ENCODE results near the gene ENTHD1.
A peak's percentile ranks its signal among the peaks of the same experiment; 100 is the strongest.

ENTHD1 gene

GRCh38 chr22:39748877-39749276, 144.7 kb downstream of the ENTHD1 start:
- no peak for TF ChIP-seq CTCF (IDR thresholded peaks at IDR 0.05; ENCODE audit: borderline replicate concordance, extremely low read depth, low read length, poor library complexity, severe bottlenecking)
- TF ChIP-seq EZH2 (IDR thresholded peaks at IDR 0.05; ENCODE audit: borderline replicate concordance, low read depth, low read length, severe bottlenecking), result no peak
- Histone ChIP-seq H3K9me3 (ENCODE audit: insufficient read depth, low read length, severe bottlenecking) (no peaks in the 10 kb centered on the region), H4K20me1 (ENCODE audit: insufficient read depth, low read length) (no peaks in the 10 kb centered on the region), H3K79me2 (ENCODE audit: insufficient read depth, low read length) (no peaks in the 10 kb centered on the region), H3K4me2 (ENCODE audit: insufficient read depth, low read length) (no peak overlapping the region), H3K4me1 (ENCODE audit: insufficient read depth, low read length) (peaks cover 10% of the 10 kb centered on the region), H3K27me3 (ENCODE audit: insufficient read depth, low read length, poor library complexity) (no peaks in the 10 kb centered on the region), H3K9ac (ENCODE audit: low read depth, low read length) (no peak overlapping the region), H3K36me3 (ENCODE audit: insufficient read depth, low read length) (no peaks in the 10 kb centered on the region), H3K4me3 (ENCODE audit: low read depth in 1 of 2, low read length in 2 of 2) (no peak overlapping the region), H3K27ac (ENCODE audit: low read length) (no peak overlapping the region), H2AFZ (ENCODE audit: low read depth, low read length) (no peak overlapping the region)
- DNase-seq (no peak), ATAC-seq (ENCODE audit: insufficient read depth, low read depth) (no peak)

- Histone ChIP-seq H3K27ac (ENCODE audit: low read length) (no peak overlapping the region), H2AFZ (ENCODE audit: low read depth, low read length) (no peak overlapping the region), H3K4me3 (ENCODE audit: low read depth in 1 of 2, low read length in 2 of 2) (no peak overlapping the region), H3K36me3 (ENCODE audit: insufficient read depth, low read length) (no peaks in the 10 kb centered on the region), H3K9me3 (ENCODE audit: insufficient read depth, low read length, severe bottlenecking) (no peaks in the 10 kb centered on the region), H3K79me2 (ENCODE audit: insufficient read depth, low read length) (no peaks in the 10 kb centered on the region), H3K9ac (ENCODE audit: low read depth, low read length) (no peak overlapping the region), H3K4me1 (ENCODE audit: insufficient read depth, low read length) (peaks cover 16% of the 10 kb centered on the region), H4K20me1 (ENCODE audit: insufficient read depth, low read length) (no peaks in the 10 kb centered on the region), H3K27me3 (ENCODE audit: insufficient read depth, low read length, poor library complexity) (no peaks in the 10 kb centered on the region), H3K4me2 (ENCODE audit: insufficient read depth, low read length) (no peak overlapping the region)
- ATAC-seq (ENCODE audit: insufficient read depth, low read depth), result peak; percentile 81
- DNase-seq, result peak; percentile 49
- TF ChIP-seq CTCF (IDR thresholded peaks at IDR 0.05; ENCODE audit: borderline replicate concordance, extremely low read depth, low read length, poor library complexity, severe bottlenecking), result peak; percentile 26
- no peak for TF ChIP-seq EZH2 (IDR thresholded peaks at IDR 0.05; ENCODE audit: borderline replicate concordance, low read depth, low read length, severe bottlenecking)
Observed at GRCh38 chr22:39746600-39747262, 146.8 kb downstream of the ENTHD1 start.

GRCh38 chr22:39745789-39746188, 147.8 kb downstream of the ENTHD1 start:
- H3K4me3 ChIP-seq (ENCODE audit: low read depth in 1 of 2, low read length in 2 of 2), result no peak overlapping the region
- H3K9ac ChIP-seq (ENCODE audit: low read depth, low read length), result no peak overlapping the region
- H3K27ac ChIP-seq (ENCODE audit: low read length), result no peak overlapping the region
- H4K20me1 ChIP-seq (ENCODE audit: insufficient read depth, low read length), result no peaks in the 10 kb centered on the region
- H3K4me2 ChIP-seq (ENCODE audit: insufficient read depth, low read length), result no peak overlapping the region
- no peak for DNase-seq
- no peaks in the 10 kb centered on the region for H3K9me3 ChIP-seq (ENCODE audit: insufficient read depth, low read length, severe bottlenecking)
- H3K79me2 ChIP-seq (ENCODE audit: insufficient read depth, low read length), result no peaks in the 10 kb centered on the region
- no peak overlapping the region for H2AFZ ChIP-seq (ENCODE audit: low read depth, low read length)
- H3K4me1 ChIP-seq (ENCODE audit: insufficient read depth, low read length), result peaks cover 16% of the 10 kb centered on the region
- no peak for TF ChIP-seq CTCF (IDR thresholded peaks at IDR 0.05; ENCODE audit: borderline replicate concordance, extremely low read depth, low read length, poor library complexity, severe bottlenecking)
- TF ChIP-seq EZH2 (IDR thresholded peaks at IDR 0.05; ENCODE audit: borderline replicate concordance, low read depth, low read length, severe bottlenecking), result no peak
- H3K36me3 ChIP-seq (ENCODE audit: insufficient read depth, low read length), result no peaks in the 10 kb centered on the region
- ATAC-seq (ENCODE audit: insufficient read depth, low read depth), result no peak
- H3K27me3 ChIP-seq (ENCODE audit: insufficient read depth, low read length, poor library complexity), result no peaks in the 10 kb centered on the region
